ENCODE results near the gene SUMO4.

SUMO4 gene

GRCh38 chr6:149368065-149368464, 32.0 kb upstream of the SUMO4 start:
- Mint-ChIP-seq H3K9me3 (no peaks in the 10 kb centered on the region), H3K27me3 (ENCODE audit: low read depth) (no peaks in the 10 kb centered on the region), H3K4me1 (peaks cover 11% of the 10 kb centered on the region), H3K36me3 (ENCODE audit: low read depth) (peaks cover 16% of the 10 kb centered on the region), H3K27ac (no peak overlapping the region), H3K4me3 (no peak overlapping the region)
- TF ChIP-seq CTCF (IDR thresholded peaks at IDR 0.05; ENCODE audit: unreplicated experiment in 3 of 3): no peak

DNA sequence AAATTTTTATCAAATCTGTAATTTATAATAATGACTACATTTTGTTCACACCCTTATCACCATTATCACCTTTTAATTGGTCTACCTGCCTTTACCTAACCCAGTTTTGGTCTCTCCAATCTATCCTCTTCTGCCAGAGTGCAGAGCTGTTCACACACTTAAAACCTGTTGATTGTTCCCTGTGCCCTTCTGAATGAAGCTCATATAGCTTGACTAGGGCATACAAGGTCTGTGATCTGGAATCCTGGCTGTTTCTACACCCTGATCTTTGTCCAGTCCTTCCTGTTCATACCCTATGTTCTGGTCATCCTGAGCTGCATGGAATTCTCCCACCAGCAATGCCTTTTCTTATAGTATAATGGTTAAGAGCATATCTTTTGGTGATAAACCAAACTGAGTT, 28.9 kb upstream of the SUMO4 start:
- H3K9me3 Mint-ChIP-seq: no peaks in the 10 kb centered on the region
- no peak overlapping the region for H3K4me3 Mint-ChIP-seq
- H3K36me3 Mint-ChIP-seq (ENCODE audit: low read depth): peaks cover 25% of the 10 kb centered on the region
- no peak for TF ChIP-seq CTCF (IDR thresholded peaks at IDR 0.05; ENCODE audit: unreplicated experiment in 3 of 3)
- peaks cover 13% of the 10 kb centered on the region for H3K4me1 Mint-ChIP-seq
- H3K27me3 Mint-ChIP-seq (ENCODE audit: low read depth): no peaks in the 10 kb centered on the region
- H3K27ac Mint-ChIP-seq: no peak overlapping the region

- Mint-ChIP-seq H3K36me3 (ENCODE audit: low read depth) (peaks cover 32% of the 10 kb centered on the region), H3K4me1 (peaks cover 19% of the 10 kb centered on the region), H3K27ac (no peak overlapping the region)
Measured at GRCh38 chr6:149372062-149372461, 28.0 kb upstream of the SUMO4 start.

GRCh38 chr6:149373511-149373910, 26.6 kb upstream of the SUMO4 start:
- Mint-ChIP-seq H3K9me3 (peaks cover under 1% of the 10 kb centered on the region), H3K27me3 (ENCODE audit: low read depth) (no peaks in the 10 kb centered on the region), H3K27ac (no peak overlapping the region), H3K4me1 (peaks cover 19% of the 10 kb centered on the region), H3K36me3 (ENCODE audit: low read depth) (peaks cover 41% of the 10 kb centered on the region), H3K4me3 (no peak overlapping the region)
- no peak for TF ChIP-seq CTCF (IDR thresholded peaks at IDR 0.05; ENCODE audit: unreplicated experiment in 3 of 3)

More at GRCh38 chr6:149372062-149372461, 28.0 kb upstream of the SUMO4 start:
- H3K9me3 Mint-ChIP-seq: no peaks in the 10 kb centered on the region
- no peak overlapping the region for H3K4me3 Mint-ChIP-seq
- no peak for TF ChIP-seq CTCF (IDR thresholded peaks at IDR 0.05; ENCODE audit: unreplicated experiment in 3 of 3)
- H3K27me3 Mint-ChIP-seq (ENCODE audit: low read depth): no peaks in the 10 kb centered on the region

DNA sequence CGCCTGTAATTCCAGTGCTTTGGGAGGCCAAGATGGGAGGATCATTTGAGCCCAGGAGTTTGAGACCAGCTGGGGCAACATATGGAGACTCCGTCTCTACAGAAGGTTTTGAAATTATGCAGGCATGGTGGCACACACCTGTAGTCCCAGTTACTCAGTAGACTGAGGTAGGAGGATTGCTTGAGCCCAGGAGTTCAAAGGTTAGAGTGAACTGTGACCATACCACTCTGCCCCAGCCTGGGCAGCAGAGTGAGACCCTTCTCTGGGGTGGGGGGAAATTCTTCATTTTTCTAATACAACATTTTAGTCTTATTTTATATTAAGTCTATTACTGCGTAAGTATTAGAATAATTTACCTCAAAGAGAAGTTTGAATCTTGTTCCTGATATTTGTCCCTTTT, 20.1 kb upstream of the SUMO4 start:
- no peak overlapping the region for H3K4me3 Mint-ChIP-seq
- peaks cover 14% of the 10 kb centered on the region for H3K4me1 Mint-ChIP-seq
- no peaks in the 10 kb centered on the region for H3K27me3 Mint-ChIP-seq (ENCODE audit: low read depth)
- TF ChIP-seq CTCF (IDR thresholded peaks at IDR 0.05; ENCODE audit: unreplicated experiment in 3 of 3): no peak
- H3K27ac Mint-ChIP-seq: no peak overlapping the region
- H3K36me3 Mint-ChIP-seq (ENCODE audit: low read depth): peaks cover 70% of the 10 kb centered on the region
- peaks cover 4% of the 10 kb centered on the region for H3K9me3 Mint-ChIP-seq

DNA sequence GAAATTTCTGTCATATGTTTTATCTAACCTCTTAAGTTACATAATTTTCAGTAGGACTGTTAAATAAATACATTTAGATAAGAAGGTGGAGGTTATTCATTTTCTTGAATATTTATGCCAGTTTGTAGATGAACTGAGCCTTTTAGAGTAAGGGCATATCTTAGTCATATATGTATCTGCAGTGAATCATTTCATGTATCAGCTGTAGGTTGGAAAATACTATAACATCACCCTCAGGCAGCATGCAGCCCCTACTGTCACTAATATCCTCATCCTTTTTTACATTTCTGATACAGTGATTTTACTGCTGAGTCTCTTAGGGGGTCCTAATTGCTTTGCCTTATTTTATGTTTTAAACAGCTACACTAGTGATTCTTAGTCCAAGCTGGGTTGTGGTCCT, 19.5 kb upstream of the SUMO4 start:
- peaks cover 70% of the 10 kb centered on the region for H3K36me3 Mint-ChIP-seq (ENCODE audit: low read depth)
- H3K27me3 Mint-ChIP-seq (ENCODE audit: low read depth): no peaks in the 10 kb centered on the region
- TF ChIP-seq CTCF (IDR thresholded peaks at IDR 0.05; ENCODE audit: unreplicated experiment in 3 of 3): no peak
- peaks cover 4% of the 10 kb centered on the region for H3K9me3 Mint-ChIP-seq
- H3K27ac Mint-ChIP-seq: no peak overlapping the region
- H3K4me1 Mint-ChIP-seq: peaks cover 9% of the 10 kb centered on the region
- no peak overlapping the region for H3K4me3 Mint-ChIP-seq
